Measurements from ENCODE around the gene CRHBP. TPM values are rescaled to one million over a fixed set of nuclear protein-coding genes. Genes with fewer than 3 reads are reported as not detected.

The CRHBP gene
- total RNA-seq, 6 experiments from 2014 or later = not detected

DNA sequence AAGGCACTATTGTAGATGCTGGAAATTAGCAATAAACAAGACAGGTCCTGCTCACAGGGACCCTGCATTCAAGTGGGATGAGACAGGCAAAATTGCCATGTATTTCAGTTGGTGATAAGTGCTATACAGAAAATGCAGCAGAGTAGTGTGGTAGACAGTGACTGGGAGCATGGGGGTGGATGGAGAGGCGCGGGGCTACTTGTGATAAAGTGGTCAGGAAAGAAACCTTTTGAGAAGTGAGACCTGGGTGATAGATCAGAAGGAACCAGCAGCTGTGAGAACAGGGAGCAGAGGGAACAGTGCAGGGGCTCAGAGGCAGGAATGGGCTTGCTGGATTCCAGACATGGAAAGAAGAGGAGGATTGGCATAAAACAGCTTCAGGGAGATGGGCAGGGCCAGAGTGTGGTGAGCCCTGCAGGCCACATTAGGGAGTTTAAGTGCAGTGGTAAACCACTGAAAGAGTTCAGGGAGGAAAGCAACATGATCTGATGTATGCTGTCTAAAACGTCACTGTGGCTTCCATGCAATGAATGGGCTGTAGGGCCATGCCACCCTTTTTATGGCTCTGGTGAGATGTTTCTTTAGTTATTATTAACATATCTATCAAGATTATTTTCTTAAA is 7.3 kb downstream of the CRHBP start:
- no peak overlapping the region for H3K27ac Mint-ChIP-seq

GRCh38 chr5:76964060-76964459 is 11.2 kb downstream of the CRHBP start:
- Mint-ChIP-seq H3K27me3 (ENCODE audit: insufficient read depth) (peaks cover 39% of the 10 kb centered on the region), H3K9me3 (no peaks in the 10 kb centered on the region), H3K4me3 (no peak overlapping the region), H3K36me3 (ENCODE audit: low read depth) (no peaks in the 10 kb centered on the region), H3K27ac (no peak overlapping the region), H3K4me1 (ENCODE audit: low read depth) (peaks cover 13% of the 10 kb centered on the region)
- DNase-seq = no peak
- TF ChIP-seq, protein P1, sequence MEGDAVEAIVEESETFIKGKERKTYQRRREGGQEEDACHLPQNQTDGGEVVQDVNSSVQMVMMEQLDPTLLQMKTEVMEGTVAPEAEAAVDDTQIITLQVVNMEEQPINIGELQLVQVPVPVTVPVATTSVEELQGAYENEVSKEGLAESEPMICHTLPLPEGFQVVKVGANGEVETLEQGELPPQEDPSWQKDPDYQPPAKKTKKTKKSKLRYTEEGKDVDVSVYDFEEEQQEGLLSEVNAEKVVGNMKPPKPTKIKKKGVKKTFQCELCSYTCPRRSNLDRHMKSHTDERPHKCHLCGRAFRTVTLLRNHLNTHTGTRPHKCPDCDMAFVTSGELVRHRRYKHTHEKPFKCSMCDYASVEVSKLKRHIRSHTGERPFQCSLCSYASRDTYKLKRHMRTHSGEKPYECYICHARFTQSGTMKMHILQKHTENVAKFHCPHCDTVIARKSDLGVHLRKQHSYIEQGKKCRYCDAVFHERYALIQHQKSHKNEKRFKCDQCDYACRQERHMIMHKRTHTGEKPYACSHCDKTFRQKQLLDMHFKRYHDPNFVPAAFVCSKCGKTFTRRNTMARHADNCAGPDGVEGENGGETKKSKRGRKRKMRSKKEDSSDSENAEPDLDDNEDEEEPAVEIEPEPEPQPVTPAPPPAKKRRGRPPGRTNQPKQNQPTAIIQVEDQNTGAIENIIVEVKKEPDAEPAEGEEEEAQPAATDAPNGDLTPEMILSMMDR (IDR thresholded peaks at IDR 0.05) = no peak

More for the DNA sequence above, 7.3 kb downstream of the CRHBP start:
- Mint-ChIP-seq H3K4me1 (ENCODE audit: low read depth) (peaks cover 22% of the 10 kb centered on the region), H3K9me3 (no peaks in the 10 kb centered on the region), H3K27me3 (ENCODE audit: insufficient read depth) (peaks cover 27% of the 10 kb centered on the region), H3K36me3 (ENCODE audit: low read depth) (no peaks in the 10 kb centered on the region), H3K4me3 (no peak overlapping the region)
- no peak for DNase-seq
- TF ChIP-seq, protein P1 (IDR thresholded peaks at IDR 0.05) = no peak

DNA sequence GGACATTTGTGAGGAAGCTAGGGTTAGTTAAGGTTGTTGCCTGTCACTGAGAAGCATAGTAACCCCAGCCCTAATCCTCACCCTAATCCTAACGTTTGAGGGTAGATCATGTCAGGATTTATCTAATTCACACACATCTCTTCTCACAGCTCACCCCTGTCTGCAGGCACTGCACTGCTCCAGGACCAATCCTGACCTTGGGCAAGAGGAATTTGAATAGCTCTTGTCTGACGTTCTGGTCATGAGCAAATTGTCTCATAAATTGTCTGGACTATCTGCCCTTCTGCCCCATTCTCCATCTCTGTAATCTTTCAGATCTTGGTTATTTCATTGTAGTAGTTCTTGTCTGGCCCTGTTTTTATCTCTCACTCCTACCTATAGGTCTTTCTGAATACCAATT is 18.7 kb downstream of the CRHBP start:
- H3K4me3 Mint-ChIP-seq = no peak overlapping the region
- no peaks in the 10 kb centered on the region for H3K4me1 Mint-ChIP-seq (ENCODE audit: low read depth)
- DNase-seq = no peak
- no peaks in the 10 kb centered on the region for H3K36me3 Mint-ChIP-seq (ENCODE audit: low read depth)
- H3K9me3 Mint-ChIP-seq = no peaks in the 10 kb centered on the region
- H3K27me3 Mint-ChIP-seq (ENCODE audit: insufficient read depth) = peaks cover 34% of the 10 kb centered on the region
- TF ChIP-seq, protein P1 (IDR thresholded peaks at IDR 0.05) = no peak
- no peak overlapping the region for H3K27ac Mint-ChIP-seq

- no peaks in the 10 kb centered on the region for H3K36me3 Mint-ChIP-seq (ENCODE audit: low read depth)
- TF ChIP-seq, protein P1 (IDR thresholded peaks at IDR 0.05) = no peak
- H3K9me3 Mint-ChIP-seq = no peaks in the 10 kb centered on the region
- H3K4me3 Mint-ChIP-seq = no peak overlapping the region
- H3K4me1 Mint-ChIP-seq (ENCODE audit: low read depth) = no peaks in the 10 kb centered on the region
- H3K27me3 Mint-ChIP-seq (ENCODE audit: insufficient read depth) = peaks cover 29% of the 10 kb centered on the region
- DNase-seq = no peak
- no peak overlapping the region for H3K27ac Mint-ChIP-seq
Observed at GRCh38 chr5:76972689-76973088, 19.8 kb downstream of the CRHBP start.

DNA sequence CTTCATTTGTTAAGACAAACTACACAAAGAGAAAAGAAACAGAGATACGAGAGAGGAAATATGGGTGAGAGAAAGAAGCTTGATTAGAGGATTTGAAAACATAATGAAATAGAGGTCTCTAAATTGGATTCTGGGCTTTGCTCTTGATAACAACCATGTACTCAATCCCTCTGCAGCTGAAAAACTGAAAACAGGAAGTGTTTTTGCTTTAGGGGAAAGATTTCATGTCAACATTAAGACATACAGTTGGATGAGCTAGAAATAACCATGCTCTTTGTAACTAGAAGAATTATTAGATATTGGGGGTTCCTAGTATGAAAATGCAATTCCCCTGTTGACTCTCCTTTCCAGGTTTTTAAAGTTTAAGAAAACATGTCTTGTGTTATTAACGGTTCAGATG is 21.9 kb downstream of the CRHBP start:
- DNase-seq = no peak
- TF ChIP-seq, protein P1 (IDR thresholded peaks at IDR 0.05) = no peak
- Mint-ChIP-seq H3K27me3 (ENCODE audit: insufficient read depth) (peaks cover 16% of the 10 kb centered on the region; the same call in 1 of the 2 replicates), H3K4me1 (ENCODE audit: low read depth) (no peaks in the 10 kb centered on the region), H3K9me3 (no peaks in the 10 kb centered on the region), H3K4me3 (no peak overlapping the region), H3K27ac (no peak overlapping the region), H3K36me3 (ENCODE audit: low read depth) (no peaks in the 10 kb centered on the region)

Data from HFFc6 (cell line).